ENCODE measurements around the gene ZFP36L1. TPM values are rescaled to one million over a fixed set of nuclear protein-coding genes. Genes with fewer than 3 reads are reported as not detected.

ZFP36L1 gene
- total and polyA plus RNA-seq, 2 of the 13 experiments (the other 11 are each of a cell fraction or from before 2014, with no cell fraction given): 7.4 to 10.2 TPM

DNA sequence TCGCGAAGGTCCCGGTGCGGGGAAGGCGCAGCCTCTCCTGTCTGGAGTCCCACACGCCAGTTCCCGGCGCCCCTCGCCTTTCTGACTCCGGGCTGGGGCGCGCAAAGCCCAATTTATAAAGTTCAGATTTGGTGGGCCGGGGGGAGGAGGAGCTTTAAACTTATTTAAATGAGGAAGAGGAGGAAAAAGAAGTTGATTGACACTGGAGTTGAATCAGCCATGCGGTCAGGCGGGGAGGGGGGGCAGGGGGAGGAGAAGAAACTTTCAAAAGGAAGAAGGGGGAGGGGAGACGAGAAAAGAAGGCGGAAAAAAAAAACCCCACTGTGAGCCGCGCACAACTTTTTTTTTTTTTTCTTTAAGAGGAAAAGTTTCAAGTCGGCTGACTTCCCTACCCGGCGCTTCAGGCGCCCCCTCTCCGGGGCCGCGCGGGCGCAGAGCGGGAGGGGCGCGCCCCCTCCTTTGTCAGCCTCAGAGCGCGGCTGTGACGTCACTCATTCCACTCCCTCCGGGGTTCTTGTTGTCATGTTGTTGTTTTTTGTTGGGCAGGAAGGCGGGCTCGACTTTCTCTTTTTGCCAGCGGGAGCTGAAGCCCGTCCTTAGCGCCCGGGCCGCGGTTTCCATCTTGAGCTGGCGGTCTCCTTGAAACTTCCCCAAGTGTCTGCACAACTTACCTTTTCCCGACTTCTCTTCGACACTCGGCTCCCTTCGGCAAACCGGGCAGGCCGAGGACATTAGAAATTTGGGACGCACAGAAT, at the start of gene ZFP36L1 (continued):
- no peak for TF ChIP-seq ZFAT (CRISPR knock-in tag; conservative IDR thresholded peaks at IDR 0.05)
- TF ChIP-seq ZNF335 (CRISPR knock-in tag; IDR thresholded peaks at IDR 0.05): peak; percentile 17; the same call in 1 of the 2 replicates
- TF ChIP-seq, protein P1, sequence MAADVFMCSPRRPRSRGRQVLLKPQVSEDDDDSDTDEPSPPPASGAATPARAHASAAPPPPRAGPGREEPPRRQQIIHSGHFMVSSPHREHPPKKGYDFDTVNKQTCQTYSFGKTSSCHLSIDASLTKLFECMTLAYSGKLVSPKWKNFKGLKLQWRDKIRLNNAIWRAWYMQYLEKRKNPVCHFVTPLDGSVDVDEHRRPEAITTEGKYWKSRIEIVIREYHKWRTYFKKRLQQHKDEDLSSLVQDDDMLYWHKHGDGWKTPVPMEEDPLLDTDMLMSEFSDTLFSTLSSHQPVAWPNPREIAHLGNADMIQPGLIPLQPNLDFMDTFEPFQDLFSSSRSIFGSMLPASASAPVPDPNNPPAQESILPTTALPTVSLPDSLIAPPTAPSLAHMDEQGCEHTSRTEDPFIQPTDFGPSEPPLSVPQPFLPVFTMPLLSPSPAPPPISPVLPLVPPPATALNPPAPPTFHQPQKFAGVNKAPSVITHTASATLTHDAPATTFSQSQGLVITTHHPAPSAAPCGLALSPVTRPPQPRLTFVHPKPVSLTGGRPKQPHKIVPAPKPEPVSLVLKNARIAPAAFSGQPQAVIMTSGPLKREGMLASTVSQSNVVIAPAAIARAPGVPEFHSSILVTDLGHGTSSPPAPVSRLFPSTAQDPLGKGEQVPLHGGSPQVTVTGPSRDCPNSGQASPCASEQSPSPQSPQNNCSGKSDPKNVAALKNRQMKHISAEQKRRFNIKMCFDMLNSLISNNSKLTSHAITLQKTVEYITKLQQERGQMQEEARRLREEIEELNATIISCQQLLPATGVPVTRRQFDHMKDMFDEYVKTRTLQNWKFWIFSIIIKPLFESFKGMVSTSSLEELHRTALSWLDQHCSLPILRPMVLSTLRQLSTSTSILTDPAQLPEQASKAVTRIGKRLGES (CRISPR knock-in tag; IDR thresholded peaks at IDR 0.05; ENCODE audit: borderline replicate concordance): no peak
- no peak; the same call in 1 of the 2 replicates for TF ChIP-seq HOXA5 (CRISPR knock-in tag; IDR thresholded peaks at IDR 0.05)
- TF ChIP-seq, protein P2, sequence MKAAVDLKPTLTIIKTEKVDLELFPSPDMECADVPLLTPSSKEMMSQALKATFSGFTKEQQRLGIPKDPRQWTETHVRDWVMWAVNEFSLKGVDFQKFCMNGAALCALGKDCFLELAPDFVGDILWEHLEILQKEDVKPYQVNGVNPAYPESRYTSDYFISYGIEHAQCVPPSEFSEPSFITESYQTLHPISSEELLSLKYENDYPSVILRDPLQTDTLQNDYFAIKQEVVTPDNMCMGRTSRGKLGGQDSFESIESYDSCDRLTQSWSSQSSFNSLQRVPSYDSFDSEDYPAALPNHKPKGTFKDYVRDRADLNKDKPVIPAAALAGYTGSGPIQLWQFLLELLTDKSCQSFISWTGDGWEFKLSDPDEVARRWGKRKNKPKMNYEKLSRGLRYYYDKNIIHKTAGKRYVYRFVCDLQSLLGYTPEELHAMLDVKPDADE (CRISPR knock-in tag; IDR thresholded peaks at IDR 0.05): no peak
- TF ChIP-seq, protein P3, sequence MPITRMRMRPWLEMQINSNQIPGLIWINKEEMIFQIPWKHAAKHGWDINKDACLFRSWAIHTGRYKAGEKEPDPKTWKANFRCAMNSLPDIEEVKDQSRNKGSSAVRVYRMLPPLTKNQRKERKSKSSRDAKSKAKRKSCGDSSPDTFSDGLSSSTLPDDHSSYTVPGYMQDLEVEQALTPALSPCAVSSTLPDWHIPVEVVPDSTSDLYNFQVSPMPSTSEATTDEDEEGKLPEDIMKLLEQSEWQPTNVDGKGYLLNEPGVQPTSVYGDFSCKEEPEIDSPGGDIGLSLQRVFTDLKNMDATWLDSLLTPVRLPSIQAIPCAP (CRISPR knock-in tag; IDR thresholded peaks at IDR 0.05; ENCODE audit: low read depth): no peak
- TF ChIP-seq, protein P4, sequence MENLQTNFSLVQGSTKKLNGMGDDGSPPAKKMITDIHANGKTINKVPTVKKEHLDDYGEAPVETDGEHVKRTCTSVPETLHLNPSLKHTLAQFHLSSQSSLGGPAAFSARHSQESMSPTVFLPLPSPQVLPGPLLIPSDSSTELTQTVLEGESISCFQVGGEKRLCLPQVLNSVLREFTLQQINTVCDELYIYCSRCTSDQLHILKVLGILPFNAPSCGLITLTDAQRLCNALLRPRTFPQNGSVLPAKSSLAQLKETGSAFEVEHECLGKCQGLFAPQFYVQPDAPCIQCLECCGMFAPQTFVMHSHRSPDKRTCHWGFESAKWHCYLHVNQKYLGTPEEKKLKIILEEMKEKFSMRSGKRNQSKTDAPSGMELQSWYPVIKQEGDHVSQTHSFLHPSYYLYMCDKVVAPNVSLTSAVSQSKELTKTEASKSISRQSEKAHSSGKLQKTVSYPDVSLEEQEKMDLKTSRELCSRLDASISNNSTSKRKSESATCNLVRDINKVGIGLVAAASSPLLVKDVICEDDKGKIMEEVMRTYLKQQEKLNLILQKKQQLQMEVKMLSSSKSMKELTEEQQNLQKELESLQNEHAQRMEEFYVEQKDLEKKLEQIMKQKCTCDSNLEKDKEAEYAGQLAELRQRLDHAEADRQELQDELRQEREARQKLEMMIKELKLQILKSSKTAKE (CRISPR knock-in tag; IDR thresholded peaks at IDR 0.05; ENCODE audit: borderline replicate concordance): no peak
- TF ChIP-seq NCOR1 (IDR thresholded peaks at IDR 0.05; ENCODE audit: borderline replicate concordance, low read length): no peak
- TF ChIP-seq, protein P5, sequence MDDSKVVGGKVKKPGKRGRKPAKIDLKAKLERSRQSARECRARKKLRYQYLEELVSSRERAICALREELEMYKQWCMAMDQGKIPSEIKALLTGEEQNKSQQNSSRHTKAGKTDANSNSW (CRISPR knock-in tag; IDR thresholded peaks at IDR 0.05; ENCODE audit: borderline replicate concordance): no peak
- TF ChIP-seq, protein P6, sequence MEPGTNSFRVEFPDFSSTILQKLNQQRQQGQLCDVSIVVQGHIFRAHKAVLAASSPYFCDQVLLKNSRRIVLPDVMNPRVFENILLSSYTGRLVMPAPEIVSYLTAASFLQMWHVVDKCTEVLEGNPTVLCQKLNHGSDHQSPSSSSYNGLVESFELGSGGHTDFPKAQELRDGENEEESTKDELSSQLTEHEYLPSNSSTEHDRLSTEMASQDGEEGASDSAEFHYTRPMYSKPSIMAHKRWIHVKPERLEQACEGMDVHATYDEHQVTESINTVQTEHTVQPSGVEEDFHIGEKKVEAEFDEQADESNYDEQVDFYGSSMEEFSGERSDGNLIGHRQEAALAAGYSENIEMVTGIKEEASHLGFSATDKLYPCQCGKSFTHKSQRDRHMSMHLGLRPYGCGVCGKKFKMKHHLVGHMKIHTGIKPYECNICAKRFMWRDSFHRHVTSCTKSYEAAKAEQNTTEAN (CRISPR knock-in tag; conservative IDR thresholded peaks at IDR 0.05): no peak
- TF ChIP-seq, protein P7, sequence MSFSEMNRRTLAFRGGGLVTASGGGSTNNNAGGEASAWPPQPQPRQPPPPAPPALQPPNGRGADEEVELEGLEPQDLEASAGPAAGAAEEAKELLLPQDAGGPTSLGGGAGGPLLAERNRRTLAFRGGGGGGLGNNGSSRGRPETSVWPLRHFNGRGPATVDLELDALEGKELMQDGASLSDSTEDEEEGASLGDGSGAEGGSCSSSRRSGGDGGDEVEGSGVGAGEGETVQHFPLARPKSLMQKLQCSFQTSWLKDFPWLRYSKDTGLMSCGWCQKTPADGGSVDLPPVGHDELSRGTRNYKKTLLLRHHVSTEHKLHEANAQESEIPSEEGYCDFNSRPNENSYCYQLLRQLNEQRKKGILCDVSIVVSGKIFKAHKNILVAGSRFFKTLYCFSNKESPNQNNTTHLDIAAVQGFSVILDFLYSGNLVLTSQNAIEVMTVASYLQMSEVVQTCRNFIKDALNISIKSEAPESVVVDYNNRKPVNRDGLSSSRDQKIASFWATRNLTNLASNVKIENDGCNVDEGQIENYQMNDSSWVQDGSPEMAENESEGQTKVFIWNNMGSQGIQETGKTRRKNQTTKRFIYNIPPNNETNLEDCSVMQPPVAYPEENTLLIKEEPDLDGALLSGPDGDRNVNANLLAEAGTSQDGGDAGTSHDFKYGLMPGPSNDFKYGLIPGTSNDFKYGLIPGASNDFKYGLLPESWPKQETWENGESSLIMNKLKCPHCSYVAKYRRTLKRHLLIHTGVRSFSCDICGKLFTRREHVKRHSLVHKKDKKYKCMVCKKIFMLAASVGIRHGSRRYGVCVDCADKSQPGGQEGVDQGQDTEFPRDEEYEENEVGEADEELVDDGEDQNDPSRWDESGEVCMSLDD (CRISPR knock-in tag; IDR thresholded peaks at IDR 0.05; ENCODE audit: borderline replicate concordance): no peak
- TF ChIP-seq ZNF44 (CRISPR knock-in tag; IDR thresholded peaks at IDR 0.05): no peak
- TF ChIP-seq XRCC5 (optimal IDR thresholded peaks at IDR 0.05; ENCODE audit: low read length): no peak
- TF ChIP-seq, protein P8, sequence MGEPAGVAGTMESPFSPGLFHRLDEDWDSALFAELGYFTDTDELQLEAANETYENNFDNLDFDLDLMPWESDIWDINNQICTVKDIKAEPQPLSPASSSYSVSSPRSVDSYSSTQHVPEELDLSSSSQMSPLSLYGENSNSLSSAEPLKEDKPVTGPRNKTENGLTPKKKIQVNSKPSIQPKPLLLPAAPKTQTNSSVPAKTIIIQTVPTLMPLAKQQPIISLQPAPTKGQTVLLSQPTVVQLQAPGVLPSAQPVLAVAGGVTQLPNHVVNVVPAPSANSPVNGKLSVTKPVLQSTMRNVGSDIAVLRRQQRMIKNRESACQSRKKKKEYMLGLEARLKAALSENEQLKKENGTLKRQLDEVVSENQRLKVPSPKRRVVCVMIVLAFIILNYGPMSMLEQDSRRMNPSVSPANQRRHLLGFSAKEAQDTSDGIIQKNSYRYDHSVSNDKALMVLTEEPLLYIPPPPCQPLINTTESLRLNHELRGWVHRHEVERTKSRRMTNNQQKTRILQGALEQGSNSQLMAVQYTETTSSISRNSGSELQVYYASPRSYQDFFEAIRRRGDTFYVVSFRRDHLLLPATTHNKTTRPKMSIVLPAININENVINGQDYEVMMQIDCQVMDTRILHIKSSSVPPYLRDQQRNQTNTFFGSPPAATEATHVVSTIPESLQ (CRISPR knock-in tag; conservative IDR thresholded peaks at IDR 0.05): no peak

Measured in HepG2 (cell line).